Effector memory CD4-positive, alpha-beta T cell (primary cell): ENCODE data around the gene FAM209B.
"Not testable (repeated sequence)": the region's sequence is repeated elsewhere in the genome, so short reads cannot be mapped to it uniquely, and the experiment has no call there.

ENCODE experiments used
- DNase-seq, 3 donors: peaks; one replicate each; pipeline ENCODE4 v3.0.0-alpha.2; 2020
- H3K27ac ChIP-seq: 2 replicates; pipeline ENCODE4 v1.7.0; 2013; ENCODE audit warnings: mild to moderate bottlenecking, low read length, moderate library complexity; ENCODE audit not compliant: insufficient read depth, poor library complexity, severe bottlenecking
- H3K27me3 ChIP-seq: replicated peaks from 2 replicates; pipeline ENCODE4 v1.7.0; 2013; ENCODE audit warnings: mild to moderate bottlenecking, low read length; ENCODE audit not compliant: insufficient read depth, control insufficient read depth, poor library complexity, severe bottlenecking
- H3K36me3 ChIP-seq: 2 replicates; pipeline ENCODE4 v1.7.0; 2013; ENCODE audit warnings: mild to moderate bottlenecking, low read length, moderate library complexity; ENCODE audit not compliant: control insufficient read depth, insufficient read depth
- H3K4me1 ChIP-seq: 2 replicates; pipeline ENCODE4 v1.7.0; 2013; ENCODE audit warnings: low read length, mild to moderate bottlenecking; ENCODE audit not compliant: control insufficient read depth, insufficient read depth, poor library complexity, severe bottlenecking
- H3K4me3 ChIP-seq: 2 replicates; pipeline ENCODE4 v1.7.0; 2013; ENCODE audit warnings: low read length, low read depth, mild to moderate bottlenecking; ENCODE audit not compliant: insufficient read depth, poor library complexity, severe bottlenecking
- H3K9me3 ChIP-seq: 2 replicates; pipeline ENCODE4 v1.7.0; 2013; ENCODE audit warnings: mild to moderate bottlenecking, low read length, moderate library complexity; ENCODE audit not compliant: control insufficient read depth

The FAM209B gene

GRCh38 chr20:56516631-56517030 lies 16.4 kb upstream of the FAM209B start:
- Histone ChIP-seq H3K36me3 (peaks cover 55% of the 10 kb centered on the region), H3K9me3 (peaks cover 19% of the 10 kb centered on the region), H3K27ac (no peak overlapping the region), H3K4me1 (no peaks in the 10 kb centered on the region), H3K4me3 (no peak overlapping the region), H3K27me3 (no peaks in the 10 kb centered on the region)
- no peak for DNase-seq

- H3K4me3 ChIP-seq = no peak overlapping the region
- H3K27ac ChIP-seq = no peak overlapping the region
- H3K36me3 ChIP-seq = peaks cover 55% of the 10 kb centered on the region
- no peak for DNase-seq
- no peaks in the 10 kb centered on the region for H3K27me3 ChIP-seq
- H3K9me3 ChIP-seq = peaks cover 19% of the 10 kb centered on the region
- H3K4me1 ChIP-seq = no peaks in the 10 kb centered on the region
Measured at GRCh38 chr20:56517211-56517610, 15.8 kb upstream of the FAM209B start.

- Histone ChIP-seq H3K27me3 (no peaks in the 10 kb centered on the region), H3K36me3 (peaks cover 55% of the 10 kb centered on the region), H3K9me3 (peaks cover 19% of the 10 kb centered on the region), H3K4me3 (no peak overlapping the region), H3K4me1 (peaks cover 2% of the 10 kb centered on the region), H3K27ac (no peak overlapping the region)
- no peak for DNase-seq
Measured at GRCh38 chr20:56517641-56518040, 15.4 kb upstream of the FAM209B start.

DNA sequence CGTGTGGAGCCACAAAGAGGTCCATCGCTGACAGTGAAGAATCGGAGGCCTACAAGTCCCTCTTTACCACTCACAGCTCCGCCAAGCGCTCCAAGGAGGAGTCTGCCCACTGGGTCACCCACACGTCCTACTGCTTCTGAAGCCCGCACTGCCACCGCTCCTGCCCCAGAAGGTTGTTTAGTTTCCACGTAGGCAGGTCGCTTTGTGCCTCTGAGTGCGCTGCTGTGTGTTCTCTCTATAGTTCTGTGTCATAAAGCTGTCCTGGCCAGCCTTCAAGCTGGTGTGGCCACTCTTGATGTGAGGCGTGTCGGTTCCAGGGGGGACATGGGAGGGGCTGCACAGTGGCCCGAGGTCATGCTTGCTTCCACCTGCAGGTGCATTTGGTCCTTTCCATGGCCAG lies 14.9 kb upstream of the FAM209B start:
- Histone ChIP-seq H3K27me3 (no peaks in the 10 kb centered on the region), H3K36me3 (peaks cover 51% of the 10 kb centered on the region), H3K4me1 (peaks cover 2% of the 10 kb centered on the region), H3K27ac (no peak overlapping the region), H3K4me3 (no peak overlapping the region), H3K9me3 (peaks cover 19% of the 10 kb centered on the region)
- DNase-seq = no peak

GRCh38 chr20:56518721-56519398 lies 14.2 kb upstream of the FAM209B start:
- Histone ChIP-seq H3K4me3 (no peak overlapping the region), H3K27me3 (no peaks in the 10 kb centered on the region), H3K4me1 (peaks cover 2% of the 10 kb centered on the region), H3K27ac (no peak overlapping the region), H3K36me3 (peaks cover 43% of the 10 kb centered on the region), H3K9me3 (peaks cover 19% of the 10 kb centered on the region)
- no peak for DNase-seq

- Histone ChIP-seq H3K27me3 (no peaks in the 10 kb centered on the region), H3K36me3 (peaks cover 42% of the 10 kb centered on the region), H3K27ac (no peak overlapping the region), H3K4me1 (peaks cover 2% of the 10 kb centered on the region), H3K9me3 (peaks cover 19% of the 10 kb centered on the region), H3K4me3 (no peak overlapping the region)
- no peak for DNase-seq
Measured at GRCh38 chr20:56519551-56519950, 13.5 kb upstream of the FAM209B start.

GRCh38 chr20:56520180-56520579 lies 12.9 kb upstream of the FAM209B start:
- no peak for DNase-seq
- Histone ChIP-seq H3K36me3 (peaks cover 42% of the 10 kb centered on the region), H3K4me1 (peaks cover 2% of the 10 kb centered on the region), H3K27ac (no peak overlapping the region), H3K4me3 (no peak overlapping the region), H3K9me3 (peaks cover 19% of the 10 kb centered on the region), H3K27me3 (no peaks in the 10 kb centered on the region)

DNA sequence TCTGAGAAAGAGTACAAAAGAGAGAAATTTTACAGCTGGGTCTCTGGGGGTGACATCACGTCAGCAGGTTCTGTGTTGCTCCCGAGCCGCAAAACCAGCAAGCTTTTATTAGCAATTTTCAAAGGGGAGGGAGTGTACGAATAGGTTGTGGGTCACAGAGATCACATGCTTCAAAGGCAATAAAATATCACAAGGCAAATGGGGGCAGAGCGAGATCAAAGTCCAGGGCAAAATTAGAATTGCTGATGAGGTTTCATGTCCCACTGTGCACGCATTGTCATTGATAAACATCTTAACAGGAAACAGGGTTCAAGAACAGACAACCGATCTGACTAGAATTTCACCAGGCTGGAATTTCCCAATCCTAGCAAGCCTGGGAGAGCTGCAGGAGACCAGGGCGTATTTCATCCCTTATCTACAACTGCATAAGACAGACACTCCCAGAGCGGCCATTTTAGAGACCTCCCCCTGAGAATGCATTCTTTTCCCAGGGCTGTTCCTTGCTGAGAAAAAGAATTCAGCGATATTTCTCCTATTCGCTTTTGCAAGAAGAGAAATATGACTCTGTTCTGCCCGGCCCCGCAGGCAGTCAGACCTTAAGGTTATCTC lies 12.2 kb upstream of the FAM209B start:
- not testable (repeated sequence) for DNase-seq, H3K27me3 ChIP-seq, H3K27ac ChIP-seq, H3K4me1 ChIP-seq, H3K4me3 ChIP-seq
- Histone ChIP-seq H3K9me3 (peaks cover 19% of the 10 kb centered on the region), H3K36me3 (peaks cover 42% of the 10 kb centered on the region)

DNA sequence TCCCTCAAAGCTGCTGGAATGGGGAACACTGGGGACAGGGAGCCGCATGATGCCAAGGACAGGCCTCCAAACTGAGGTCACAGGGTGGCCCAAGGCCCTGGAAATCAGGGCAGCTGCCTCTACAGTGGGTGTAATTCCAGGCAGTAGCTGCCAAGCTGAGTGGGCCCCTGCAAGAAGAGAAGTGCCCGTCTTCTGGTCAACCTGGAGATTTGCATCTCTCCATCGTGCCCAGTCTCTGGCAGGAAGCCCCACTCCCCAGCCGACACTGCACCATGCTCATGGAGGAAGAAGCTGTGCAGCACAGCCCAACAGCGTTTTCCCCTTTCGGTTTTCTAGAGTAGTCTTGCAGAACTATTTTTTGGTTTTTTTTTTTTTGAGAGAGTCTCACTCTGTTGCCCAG lies 10.7 kb upstream of the FAM209B start:
- Histone ChIP-seq H3K36me3 (peaks cover 33% of the 10 kb centered on the region), H3K27ac (no peak overlapping the region), H3K9me3 (peaks cover 19% of the 10 kb centered on the region), H3K4me1 (peaks cover 2% of the 10 kb centered on the region), H3K4me3 (no peak overlapping the region), H3K27me3 (no peaks in the 10 kb centered on the region)
- no peak for DNase-seq

- H3K27ac ChIP-seq, H3K4me3 ChIP-seq, H3K27me3 ChIP-seq, DNase-seq, H3K4me1 ChIP-seq: not testable (repeated sequence)
- Histone ChIP-seq H3K36me3 (peaks cover 12% of the 10 kb centered on the region), H3K9me3 (peaks cover 12% of the 10 kb centered on the region)
Measured at GRCh38 chr20:56524444-56524843, 8.6 kb upstream of the FAM209B start, which contains the start of gene FAM209A. Gene FAM209A, plus strand, starts transcription at chr20:56524744. Its CDS starts 65 bp downstream, at chr20:56524809.
